Stimulated activated CD4-positive, alpha-beta T cell treated with anti-CD3 and anti-CD28 coated beads, Interleukin-2, amount 100 ng/mL, for 4 hours (primary cell): ENCODE results near the gene TSSC4.

Source experiments
- DNase-seq: peaks from one replicate; pipeline ENCODE4 v3.0.0-alpha.2; 2020; ENCODE audit warnings: low read depth

TSSC4 gene

DNA sequence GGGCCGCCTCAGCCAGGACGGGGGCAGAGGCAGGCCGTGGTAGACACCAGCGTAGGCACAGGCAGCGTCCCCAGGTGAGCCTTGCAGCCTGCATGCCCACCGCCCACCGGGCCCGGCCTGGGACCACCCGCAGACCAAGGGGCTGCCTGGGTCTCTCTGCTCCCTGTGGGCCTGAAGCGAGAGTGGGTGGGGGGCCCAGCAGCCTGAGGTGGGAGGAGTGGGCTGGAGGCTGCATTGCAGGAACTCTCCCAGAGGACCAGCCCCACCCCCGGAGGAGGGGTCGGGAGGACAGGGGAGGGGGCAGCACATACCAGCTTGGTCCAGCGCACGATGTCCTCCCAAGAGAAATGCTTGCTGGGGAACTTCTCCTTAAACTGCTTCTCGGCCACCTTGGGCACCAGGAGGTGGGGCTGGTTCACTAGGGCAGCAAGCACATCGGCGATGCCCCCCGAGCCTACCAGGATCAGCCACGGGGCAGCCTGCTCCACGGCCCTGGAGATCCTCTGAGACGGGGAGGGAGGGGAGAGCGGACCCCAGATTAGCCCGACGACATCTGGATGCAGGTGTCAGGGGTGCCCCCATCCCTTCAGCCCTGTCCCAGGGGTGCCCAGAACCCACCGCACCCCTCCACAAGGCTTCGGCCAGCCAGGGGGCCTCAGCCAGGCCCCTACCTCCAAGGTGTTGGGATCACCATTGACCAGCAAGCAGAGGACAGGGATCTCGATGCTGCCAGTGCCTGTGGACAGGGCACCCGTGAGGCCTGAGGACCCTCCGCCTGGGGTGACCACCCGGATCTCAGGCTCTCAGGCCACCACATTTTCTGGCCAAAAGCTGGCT is 17.5 kb downstream of the TSSC4 start:
- no peak for DNase-seq

- DNase-seq, result no peak
These were observed 18.3 kb downstream of the TSSC4 start for GRCh38 chr11:2418693-2419360.

GRCh38 chr11:2419638-2420501 is 19.3 kb downstream of the TSSC4 start:
- DNase-seq, result peak; percentile 33

- peak; percentile 52 for DNase-seq
These were observed 20.1 kb downstream of the TSSC4 start for GRCh38 chr11:2420502-2421225.

DNA sequence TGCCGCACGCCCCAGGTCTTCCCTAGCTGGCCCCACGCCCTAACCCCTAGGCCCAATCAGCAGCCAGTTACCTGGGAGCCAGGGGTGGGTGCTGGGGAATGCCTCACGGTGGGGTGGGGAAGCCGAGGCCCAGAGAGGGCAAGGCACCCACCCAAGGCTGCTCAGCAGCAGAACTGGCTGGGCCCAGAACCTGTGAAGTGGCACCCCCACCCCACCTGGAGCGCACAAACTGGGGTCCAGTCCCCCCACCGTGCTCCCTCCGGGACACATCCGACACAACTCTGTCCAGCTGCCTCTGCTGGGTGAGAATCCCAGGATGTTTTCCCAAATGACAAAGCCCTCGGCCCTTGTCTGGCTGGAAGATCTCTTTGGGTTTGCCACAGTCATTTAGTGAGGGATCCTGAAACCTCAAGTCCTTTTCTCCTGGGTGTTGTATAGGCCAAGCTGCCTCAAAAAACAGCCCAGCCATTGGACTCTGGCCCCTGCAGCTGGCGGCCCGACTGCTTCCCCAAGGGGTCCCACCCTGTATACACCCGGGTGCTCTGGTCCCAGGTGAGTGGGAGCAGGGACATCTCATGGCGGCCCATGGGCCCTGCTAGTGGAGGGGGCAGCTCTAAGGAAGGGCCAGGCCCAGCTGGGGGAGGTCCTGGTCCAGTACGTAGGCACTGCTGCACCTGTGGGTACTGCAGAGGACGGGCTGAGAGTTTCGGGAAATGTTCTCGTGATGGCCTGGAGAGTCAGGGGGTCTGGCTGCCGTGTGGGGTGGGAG is 20.9 kb downstream of the TSSC4 start:
- no peak for DNase-seq

DNA sequence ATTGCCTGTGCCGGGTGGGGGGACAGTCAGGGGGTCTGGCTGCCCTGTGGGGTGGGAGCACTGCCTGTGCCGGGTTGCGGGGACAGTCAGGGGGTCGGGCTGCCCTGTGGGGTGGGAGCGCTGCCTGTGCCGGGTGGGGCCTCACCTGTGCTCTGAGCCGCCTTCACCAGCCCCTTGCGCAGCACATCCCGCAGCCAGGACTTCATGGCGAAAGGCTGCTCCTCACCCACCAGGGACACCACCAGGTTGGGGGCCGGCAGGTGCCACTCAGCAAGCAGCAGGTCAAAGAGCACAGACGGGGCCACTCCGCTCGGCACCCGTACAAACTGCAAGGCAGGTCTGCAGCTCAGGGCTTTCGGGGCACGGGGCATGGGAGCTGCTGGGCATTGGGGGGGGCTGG is 21.4 kb downstream of the TSSC4 start:
- no peak for DNase-seq

- no peak for DNase-seq
These were observed 22.1 kb downstream of the TSSC4 start for GRCh38 chr11:2422461-2423156.

GRCh38 chr11:2423157-2424025 is 22.8 kb downstream of the TSSC4 start:
- DNase-seq, result no peak

GRCh38 chr11:2424811-2425495 is 24.4 kb downstream of the TSSC4 start:
- DNase-seq, result no peak

- DNase-seq, result no peak
These were observed 25.0 kb downstream of the TSSC4 start for GRCh38 chr11:2425506-2425905.

GRCh38 chr11:2426221-2426620 is 25.7 kb downstream of the TSSC4 start:
- no peak for DNase-seq

- DNase-seq, result no peak
These were observed 26.4 kb downstream of the TSSC4 start for GRCh38 chr11:2426826-2427521.

- no peak for DNase-seq
These were observed 27.3 kb downstream of the TSSC4 start for GRCh38 chr11:2427721-2428321.

GRCh38 chr11:2428322-2428795 is 27.8 kb downstream of the TSSC4 start:
- peak; percentile 79 for DNase-seq

DNA sequence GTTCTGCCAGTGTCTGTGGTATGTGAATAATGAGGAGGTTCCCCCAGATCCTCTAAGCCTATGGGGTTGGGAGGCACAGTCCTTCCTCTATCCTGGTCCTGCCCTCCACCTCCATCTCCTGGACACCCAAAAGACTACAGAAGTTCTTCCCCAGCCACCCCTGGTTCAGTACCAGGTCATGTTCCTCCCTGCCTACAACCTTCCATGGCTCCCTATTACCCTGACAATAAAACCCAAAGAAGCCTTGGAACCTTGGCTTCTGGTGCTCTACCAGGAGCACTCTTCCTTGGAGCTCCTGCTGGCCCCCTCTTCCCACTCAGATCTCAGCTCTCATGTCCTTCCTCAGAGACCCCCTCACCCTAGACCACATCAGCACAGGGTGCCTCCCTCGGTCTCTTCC is 30.8 kb downstream of the TSSC4 start:
- no peak for DNase-seq

DNA sequence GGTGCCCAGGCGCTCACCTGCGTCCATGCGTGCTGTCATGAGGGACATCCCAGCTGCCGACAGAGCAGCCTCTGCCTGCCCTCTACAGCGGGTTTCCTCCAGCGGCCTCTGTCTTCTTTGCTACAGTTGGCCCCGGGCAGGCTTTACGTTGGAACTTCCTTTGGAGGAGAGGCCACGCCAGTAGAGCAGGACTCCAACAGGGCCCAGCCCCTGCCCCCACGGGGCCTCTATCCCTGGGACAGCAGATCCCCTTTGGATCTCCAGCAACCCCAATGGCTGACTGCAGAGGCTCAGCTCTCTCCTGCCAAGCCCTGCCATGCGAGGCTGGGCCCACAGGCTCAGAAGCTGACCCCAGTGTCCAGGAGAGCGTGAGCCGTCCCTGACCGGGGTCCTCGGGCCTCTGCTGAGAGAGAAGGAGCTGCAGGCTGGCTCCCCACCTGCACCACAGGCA is 31.6 kb downstream of the TSSC4 start:
- no peak for DNase-seq

DNA sequence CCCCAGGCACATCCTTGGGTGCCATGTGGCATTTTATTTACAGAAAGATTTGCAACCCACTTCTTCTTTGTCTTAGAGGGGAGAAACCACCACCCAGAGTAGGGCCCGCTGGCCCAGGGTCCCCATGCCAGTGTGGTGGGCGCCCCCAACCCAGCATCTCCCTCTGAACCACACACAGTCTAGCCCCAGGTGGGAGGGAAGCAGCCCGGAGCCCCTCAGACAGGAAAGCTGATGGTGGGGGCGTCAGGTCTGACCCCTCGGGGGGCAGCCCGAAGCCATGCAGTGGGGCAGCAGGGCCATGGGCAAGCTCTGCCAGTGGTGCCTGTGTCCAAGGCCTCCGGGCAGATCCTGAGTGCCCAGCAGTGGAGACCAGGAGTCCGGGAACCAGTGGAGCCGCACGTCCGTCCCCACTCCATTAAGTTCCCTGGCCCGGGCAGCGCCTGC is 32.1 kb downstream of the TSSC4 start:
- no peak for DNase-seq
